ENCODE data around the gene PIP5KL1. TPM values are rescaled to one million over a fixed set of nuclear protein-coding genes. Genes with fewer than 3 reads are reported as not detected.

The PIP5KL1 gene
- total and polyA plus RNA-seq, 2 donors (not counting 3 experiments of a cell fraction or from before 2014, with no cell fraction given): 1.5 to 2.9 TPM

GRCh38 chr9:127874301-127875221, 56.0 kb downstream of the PIP5KL1 start:
- dilution Hi-C loops (cut with MboI; ENCODE audit: extremely low pct_ligation_motif_present, low sequenced_read_pairs): no loop called here

More at GRCh38 chr9:127874301-127875221, 56.0 kb downstream of the PIP5KL1 start:
- BruUV-seq (replicated peaks): no TSS peak
- ChIA-PET POLR2A (interaction anchor here (1.1 kb wide), 1 partner anchor 42 kb away, joined by 3 read pairs; the partner anchor contains the start of gene ST6GALNAC4), CTCF (interaction anchor here (1.0 to 1.2 kb wide), 3 partner anchors 8 to 47 kb away, joined by 3 to 6 read pairs (median 3); no protein-coding TSS in a partner anchor)
- TF ChIP-seq POLR2AphosphoS5 (IDR thresholded peaks at IDR 0.05; ENCODE audit: insufficient read depth, low read depth, low read length) (no peak), GATA2 (IDR thresholded peaks at IDR 0.05; ENCODE audit: insufficient read depth, insufficient read length, low read depth, low read length) (no peak), JUN (IDR thresholded peaks at IDR 0.05; ENCODE audit: borderline replicate concordance, insufficient read depth, insufficient read length, low read depth) (no peak), POLR2A (IDR thresholded peaks at IDR 0.05; ENCODE audit: low read depth, low read length) (no peak), EZH2 (IDR thresholded peaks at IDR 0.05; ENCODE audit: borderline replicate concordance, low read depth, low read length, severe bottlenecking) (no peak), MYC (IDR thresholded peaks at IDR 0.05; ENCODE audit: low read depth, low read length) (no peak), FOS (IDR thresholded peaks at IDR 0.05; ENCODE audit: borderline replicate concordance, insufficient read depth, low read length) (no peak)
- TF ChIP-seq, protein P1, sequence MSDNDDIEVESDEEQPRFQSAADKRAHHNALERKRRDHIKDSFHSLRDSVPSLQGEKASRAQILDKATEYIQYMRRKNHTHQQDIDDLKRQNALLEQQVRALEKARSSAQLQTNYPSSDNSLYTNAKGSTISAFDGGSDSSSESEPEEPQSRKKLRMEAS (IDR thresholded peaks at IDR 0.05; ENCODE audit: insufficient read depth, insufficient read length): no peak
- TF ChIP-seq, protein P2, sequence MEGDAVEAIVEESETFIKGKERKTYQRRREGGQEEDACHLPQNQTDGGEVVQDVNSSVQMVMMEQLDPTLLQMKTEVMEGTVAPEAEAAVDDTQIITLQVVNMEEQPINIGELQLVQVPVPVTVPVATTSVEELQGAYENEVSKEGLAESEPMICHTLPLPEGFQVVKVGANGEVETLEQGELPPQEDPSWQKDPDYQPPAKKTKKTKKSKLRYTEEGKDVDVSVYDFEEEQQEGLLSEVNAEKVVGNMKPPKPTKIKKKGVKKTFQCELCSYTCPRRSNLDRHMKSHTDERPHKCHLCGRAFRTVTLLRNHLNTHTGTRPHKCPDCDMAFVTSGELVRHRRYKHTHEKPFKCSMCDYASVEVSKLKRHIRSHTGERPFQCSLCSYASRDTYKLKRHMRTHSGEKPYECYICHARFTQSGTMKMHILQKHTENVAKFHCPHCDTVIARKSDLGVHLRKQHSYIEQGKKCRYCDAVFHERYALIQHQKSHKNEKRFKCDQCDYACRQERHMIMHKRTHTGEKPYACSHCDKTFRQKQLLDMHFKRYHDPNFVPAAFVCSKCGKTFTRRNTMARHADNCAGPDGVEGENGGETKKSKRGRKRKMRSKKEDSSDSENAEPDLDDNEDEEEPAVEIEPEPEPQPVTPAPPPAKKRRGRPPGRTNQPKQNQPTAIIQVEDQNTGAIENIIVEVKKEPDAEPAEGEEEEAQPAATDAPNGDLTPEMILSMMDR (IDR thresholded peaks at IDR 0.05; ENCODE audit: extremely low read depth in 1 of 2, insufficient read depth in 1 of 2, low read depth in 1 of 2, low read length in 2 of 2): no peak
- Histone ChIP-seq H3K4me1 (ENCODE audit: control insufficient read depth, extremely low read depth, insufficient read depth, low read length) (peaks cover 16% of the 10 kb centered on the region), H3K4me2 (ENCODE audit: insufficient read depth, low read length) (no peak overlapping the region), H3K4me3 (replicated peaks in 1 of 3; ENCODE audit: insufficient read depth in 1 of 3, low read depth in 1 of 3, low read length in 3 of 3) (no peak overlapping the region), H3K9ac (replicated peaks; ENCODE audit: extremely low read depth, insufficient read depth, low read length) (no peak overlapping the region), H3K27me3 (ENCODE audit: control insufficient read depth in 2 of 2, insufficient read depth in 2 of 2, low read length in 2 of 2) (no peaks in the 10 kb centered on the region), H2AFZ (ENCODE audit: low read depth, low read length) (no peak overlapping the region), H3K9me1 (replicated peaks; ENCODE audit: control insufficient read depth, extremely low read depth, insufficient read depth, low read length) (no peaks in the 10 kb centered on the region), H3K9me3 (replicated peaks; ENCODE audit: control insufficient read depth, insufficient read depth, low read length) (no peaks in the 10 kb centered on the region), H3K27ac (ENCODE audit: insufficient read depth, low read depth, low read length) (no peak overlapping the region), H3K79me2 (ENCODE audit: control insufficient read depth, insufficient read depth, low read length) (peaks cover 18% of the 10 kb centered on the region), H3K36me3 (ENCODE audit: control insufficient read depth in 2 of 2, extremely low read depth in 1 of 2, insufficient read depth in 2 of 2, low read length in 2 of 2) (peaks cover 0 to 20% of the 10 kb centered on the region in 2 experiments), H4K20me1 (replicated peaks; ENCODE audit: control insufficient read depth, extremely low read depth, insufficient read depth, low read length) (no peaks in the 10 kb centered on the region)
- no peak for FAIRE-seq
- DNase-seq (ENCODE audit: low read depth, low spot score): no peak
- intact Hi-C loops (cut with micrococcal nuclease): no loop called here

All from endothelial cell of umbilical vein (primary cell).